OCI-LY1 (cell line): ENCODE data around the gene SMCHD1.

Source experiments
- H2AFZ ChIP-seq: fragments of 200-600 bp; sonication (generic), shearing (Covaris generic); 2 replicates; pipeline ENCODE4 v1.6.0; 2014; ENCODE audit warnings: antibody characterized with exemption, mild to moderate bottlenecking, low read length
- H3F3A ChIP-seq: fragments of 200-600 bp; sonication (generic), shearing (Covaris generic); 2 replicates; pipeline ENCODE4 v1.6.0; 2014; ENCODE audit warnings: mild to moderate bottlenecking, antibody characterized with exemption, low read length, moderate library complexity; ENCODE audit not compliant: insufficient read depth
- H3K27ac ChIP-seq: fragments of 200-600 bp; sonication (generic); 2 replicates; pipeline ENCODE4 v1.5.1; 2014; ENCODE audit warnings: low read length, mixed run types, mild to moderate bottlenecking, low read depth; ENCODE audit not compliant: poor library complexity, severe bottlenecking
- H3K27me3 ChIP-seq: fragments of 200-600 bp; sonication (generic); 2 replicates; pipeline ENCODE4 v1.6.0; 2014; ENCODE audit warnings: antibody characterized with exemption, mild to moderate bottlenecking, low read length, moderate library complexity; ENCODE audit not compliant: insufficient read depth
- H3K36me3 ChIP-seq: fragments of 200-600 bp; sonication (generic); 2 replicates; pipeline ENCODE4 v1.6.1; 2014; ENCODE audit warnings: mild to moderate bottlenecking, antibody characterized with exemption, low read length, moderate library complexity, mixed read lengths; ENCODE audit not compliant: insufficient read depth
- H3K4me1 ChIP-seq: fragments of 200-600 bp; sonication (generic); 2 replicates; pipeline ENCODE4 v1.5.1; 2014; ENCODE audit warnings: mild to moderate bottlenecking, low read length, moderate library complexity; ENCODE audit not compliant: insufficient read depth, severe bottlenecking
- H3K4me2 ChIP-seq: fragments of 200-600 bp; sonication (generic), shearing (Covaris generic); 2 replicates; pipeline ENCODE4 v1.6.1; 2014; ENCODE audit warnings: low read length
- H3K4me3 ChIP-seq: fragments of 200-600 bp; sonication (generic); 2 replicates; pipeline ENCODE4 v1.5.1; 2014; ENCODE audit warnings: low read length, low read depth, mild to moderate bottlenecking, mixed read lengths; ENCODE audit not compliant: poor library complexity, severe bottlenecking
- H3K79me2 ChIP-seq: fragments of 200-600 bp; shearing (Covaris generic); 2 replicates; pipeline ENCODE4 v1.6.1; 2016; ENCODE audit warnings: mixed run types, low read length, mixed read lengths; ENCODE audit not compliant: insufficient read depth
- H3K9ac ChIP-seq: fragments of 200-600 bp; sonication (generic), shearing (Covaris generic); 2 replicates; pipeline ENCODE4 v1.6.1; 2014; ENCODE audit warnings: mild to moderate bottlenecking, low read length, mixed read lengths
- H3K9me2 ChIP-seq: fragments of 200-600 bp; sonication (generic), shearing (Covaris generic); 2 replicates; pipeline ENCODE4 v1.6.1; 2014; ENCODE audit warnings: low read depth, mild to moderate bottlenecking, low read length, mixed read lengths
- H3K9me3 ChIP-seq: fragments of 200-600 bp; shearing (Covaris generic); 2 replicates; pipeline ENCODE4 v1.6.1; 2014; ENCODE audit warnings: low read length, mixed read lengths
- H4K20me1 ChIP-seq: fragments of 200-600 bp; sonication (generic), shearing (Covaris generic); 2 replicates; pipeline ENCODE4 v1.6.0; 2016; ENCODE audit warnings: mild to moderate bottlenecking, low read length; ENCODE audit not compliant: insufficient read depth
- EZH2 ChIP-seq: fragments of 200-600 bp; sonication (generic), shearing (Covaris generic); IDR thresholded peaks from 2 replicates; pipeline ENCODE4 v1.8.0; 2017; ENCODE audit warnings: borderline replicate concordance, mixed run types, mild to moderate bottlenecking, antibody characterized with exemption, low read length, moderate library complexity, mixed read lengths
- TF ChIP-seq, protein P1 (sequence below): fragments of 200-600 bp; sonication (generic), shearing (Covaris generic); IDR thresholded peaks from 2 replicates; pipeline ENCODE4 v1.5.1; 2017; ENCODE audit warnings: mild to moderate bottlenecking, antibody characterized with exemption, low read length, moderate library complexity, mixed read lengths

Gene SMCHD1

DNA sequence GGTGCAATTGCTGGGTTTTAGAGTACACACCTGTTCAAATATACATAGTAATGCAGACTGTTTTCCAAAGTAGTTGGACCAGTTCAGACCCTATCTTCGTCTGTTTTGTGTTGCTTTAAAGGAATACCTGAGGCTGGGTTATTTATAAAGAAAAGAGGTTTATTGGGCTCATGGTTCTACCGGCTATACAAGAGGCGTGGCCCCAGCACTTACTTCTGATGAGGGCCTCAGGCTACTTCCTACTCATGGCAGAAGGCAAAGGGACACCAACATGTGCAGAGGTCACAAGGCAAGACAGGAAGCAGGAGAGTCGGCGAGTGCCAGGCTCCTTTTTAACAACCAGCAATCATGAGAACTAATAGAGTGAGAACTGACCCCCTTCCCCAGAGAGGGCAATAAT is 169.3 kb downstream of the SMCHD1 start:
- Histone ChIP-seq H3K4me2 (no peak overlapping the region), H3K27me3 (no peaks in the 10 kb centered on the region), H3K9ac (no peak overlapping the region), H3K9me3 (no peaks in the 10 kb centered on the region), H3K36me3 (no peaks in the 10 kb centered on the region), H3K4me1 (no peaks in the 10 kb centered on the region), H3K27ac (no peak overlapping the region), H3F3A (no peaks in the 10 kb centered on the region), H3K9me2 (no peaks in the 10 kb centered on the region), H4K20me1 (no peaks in the 10 kb centered on the region), H3K79me2 (no peaks in the 10 kb centered on the region), H3K4me3 (no peak overlapping the region), H2AFZ (no peak overlapping the region)
- TF ChIP-seq, protein P1, sequence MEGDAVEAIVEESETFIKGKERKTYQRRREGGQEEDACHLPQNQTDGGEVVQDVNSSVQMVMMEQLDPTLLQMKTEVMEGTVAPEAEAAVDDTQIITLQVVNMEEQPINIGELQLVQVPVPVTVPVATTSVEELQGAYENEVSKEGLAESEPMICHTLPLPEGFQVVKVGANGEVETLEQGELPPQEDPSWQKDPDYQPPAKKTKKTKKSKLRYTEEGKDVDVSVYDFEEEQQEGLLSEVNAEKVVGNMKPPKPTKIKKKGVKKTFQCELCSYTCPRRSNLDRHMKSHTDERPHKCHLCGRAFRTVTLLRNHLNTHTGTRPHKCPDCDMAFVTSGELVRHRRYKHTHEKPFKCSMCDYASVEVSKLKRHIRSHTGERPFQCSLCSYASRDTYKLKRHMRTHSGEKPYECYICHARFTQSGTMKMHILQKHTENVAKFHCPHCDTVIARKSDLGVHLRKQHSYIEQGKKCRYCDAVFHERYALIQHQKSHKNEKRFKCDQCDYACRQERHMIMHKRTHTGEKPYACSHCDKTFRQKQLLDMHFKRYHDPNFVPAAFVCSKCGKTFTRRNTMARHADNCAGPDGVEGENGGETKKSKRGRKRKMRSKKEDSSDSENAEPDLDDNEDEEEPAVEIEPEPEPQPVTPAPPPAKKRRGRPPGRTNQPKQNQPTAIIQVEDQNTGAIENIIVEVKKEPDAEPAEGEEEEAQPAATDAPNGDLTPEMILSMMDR: no peak
- no peak for TF ChIP-seq EZH2

DNA sequence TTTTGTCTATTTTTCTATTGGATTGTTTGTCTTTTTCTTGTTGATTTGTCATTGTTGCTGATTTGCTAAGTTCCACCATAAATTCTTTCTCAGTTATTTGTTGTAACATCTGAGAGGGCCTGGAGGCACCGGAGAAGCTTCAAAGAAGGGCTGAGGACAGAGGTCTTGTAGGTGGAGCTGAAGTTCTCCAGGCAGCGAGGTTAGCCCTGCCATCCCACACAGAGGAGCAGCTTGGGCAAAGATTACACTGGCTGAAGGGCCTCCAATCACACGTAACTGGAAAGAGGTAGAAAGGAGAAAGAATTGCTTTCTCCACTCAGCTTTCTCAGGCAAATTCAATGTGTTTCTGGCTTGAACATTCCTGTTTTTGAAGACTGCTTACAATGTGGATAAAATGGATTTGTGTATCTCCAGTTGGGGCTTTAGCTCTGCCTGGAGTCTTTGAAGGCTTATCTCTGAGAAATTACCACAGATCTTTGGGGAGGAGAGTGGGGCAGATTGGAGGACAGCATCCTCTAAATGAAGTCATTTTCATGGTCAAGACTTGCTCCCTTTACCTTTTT is 170.2 kb downstream of the SMCHD1 start:
- no peak overlapping the region for H3K4me3 ChIP-seq
- H3K9ac ChIP-seq: no peak overlapping the region
- no peaks in the 10 kb centered on the region for H3K4me1 ChIP-seq
- no peaks in the 10 kb centered on the region for H3F3A ChIP-seq
- H3K27ac ChIP-seq: no peak overlapping the region
- H4K20me1 ChIP-seq: no peaks in the 10 kb centered on the region
- H3K4me2 ChIP-seq: no peak overlapping the region
- H2AFZ ChIP-seq: no peak overlapping the region
- H3K9me3 ChIP-seq: no peaks in the 10 kb centered on the region
- no peaks in the 10 kb centered on the region for H3K27me3 ChIP-seq
- H3K79me2 ChIP-seq: no peaks in the 10 kb centered on the region
- no peaks in the 10 kb centered on the region for H3K9me2 ChIP-seq
- H3K36me3 ChIP-seq: no peaks in the 10 kb centered on the region
- TF ChIP-seq, protein P1: no peak
- TF ChIP-seq EZH2: no peak

DNA sequence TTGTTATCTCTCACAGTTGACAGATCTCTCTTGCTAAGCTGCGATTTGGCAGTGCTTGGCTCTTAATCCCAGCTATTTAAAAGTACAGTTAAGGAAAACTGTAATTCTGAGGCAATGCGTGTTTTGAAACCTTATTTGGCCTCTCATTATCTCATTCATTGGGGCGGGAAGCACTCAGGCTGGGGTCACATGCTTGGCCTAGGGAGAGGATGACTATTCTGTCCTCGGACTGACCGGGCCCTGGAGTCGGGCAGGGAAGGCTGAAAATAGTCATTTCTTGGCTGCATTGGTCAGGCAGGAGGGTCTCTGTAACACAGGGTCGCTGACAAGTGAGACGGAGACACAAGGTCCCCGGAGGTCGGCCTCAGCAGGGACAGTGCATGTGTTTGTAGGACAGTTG is 171.1 kb downstream of the SMCHD1 start:
- H2AFZ ChIP-seq: no peak overlapping the region
- H3F3A ChIP-seq: no peaks in the 10 kb centered on the region
- H3K4me3 ChIP-seq: no peak overlapping the region
- H3K9ac ChIP-seq: no peak overlapping the region
- H3K9me2 ChIP-seq: no peaks in the 10 kb centered on the region
- H3K4me2 ChIP-seq: no peak overlapping the region
- no peaks in the 10 kb centered on the region for H3K27me3 ChIP-seq
- H3K9me3 ChIP-seq: no peaks in the 10 kb centered on the region
- H4K20me1 ChIP-seq: no peaks in the 10 kb centered on the region
- no peaks in the 10 kb centered on the region for H3K79me2 ChIP-seq
- no peaks in the 10 kb centered on the region for H3K4me1 ChIP-seq
- no peaks in the 10 kb centered on the region for H3K36me3 ChIP-seq
- TF ChIP-seq EZH2: no peak
- TF ChIP-seq, protein P1: no peak
- H3K27ac ChIP-seq: no peak overlapping the region
